MG63 (cell line): Measurements from ENCODE around the gene TMEM8B. TPM values are rescaled to one million over a fixed set of nuclear protein-coding genes. Genes with fewer than 3 reads are reported as not detected.
A peak's percentile ranks its signal among the peaks of the same experiment; 100 is the strongest.

ENCODE experiments used
- DNase-seq: peaks from one replicate; pipeline ENCODE4 v3.0.0-alpha.2; 2020
- H3K27me3 ChIP-seq: fragments of 250-450 bp; sonication (Bioruptor Pico); 2 replicates; pipeline ENCODE4 v1.5.1; 2020; ENCODE audit warnings: mild to moderate bottlenecking, moderate library complexity
- H3K36me3 ChIP-seq: fragments of 250-450 bp; sonication (Bioruptor Pico); 2 replicates; pipeline ENCODE4 v1.5.1; 2020; ENCODE audit warnings: mild to moderate bottlenecking, moderate library complexity
- H3K4me3 ChIP-seq: fragments of 250-450 bp; sonication (Bioruptor Pico); 2 replicates; pipeline ENCODE4 v1.5.1; 2020; ENCODE audit warnings: mild to moderate bottlenecking, moderate library complexity
- H3K9me3 ChIP-seq: fragments of 250-450 bp; sonication (Bioruptor Pico); 2 replicates; pipeline ENCODE4 v1.5.1; 2020; ENCODE audit warnings: mild to moderate bottlenecking, moderate library complexity
- total RNA-seq: library from RNA; depleted of rRNA; stranded (reverse); fragments of >200 nt; shearing (Covaris generic); gene quantifications from 2 replicates; pipeline ENCODE4 v1.2.3, GENCODE V29; 2014; ENCODE audit warnings: low replicate concordance

The TMEM8B gene
- total RNA-seq, 1 experiment from 2014 or later: 3.6 TPM

- H3K27me3 ChIP-seq: no peaks in the 10 kb centered on the region
- DNase-seq: peak; percentile 46
- H3K36me3 ChIP-seq: no peaks in the 10 kb centered on the region
- H3K9me3 ChIP-seq: no peaks in the 10 kb centered on the region
- H3K4me3 ChIP-seq: no peak overlapping the region
Observed at GRCh38 chr9:35827486-35827885, 1.5 kb upstream of the TMEM8B start.

- Histone ChIP-seq H3K4me3 (peak within 1 kb of the TSS; percentile 63), H3K9me3 (no peaks in the 10 kb centered on the region), H3K27me3 (no peaks in the 10 kb centered on the region), H3K36me3 (no peaks in the 10 kb centered on the region; the same call in 1 of the 2 replicates)
- peak; percentile 44 for DNase-seq
Observed at GRCh38 chr9:35828716-35829083, 328 bp upstream of the TMEM8B start, which contains the start of gene FAM221B. Gene FAM221B (minus strand): TSS chr9:35828732. CDS start chr9:35826161, 2,571 bp downstream.

GRCh38 chr9:35829764-35830096 is 702 bp downstream of the TMEM8B start:
- no peaks in the 10 kb centered on the region; the same call in 1 of the 2 replicates for H3K36me3 ChIP-seq
- DNase-seq: no peak
- peak overlapping the region; percentile 63 for H3K4me3 ChIP-seq
- no peaks in the 10 kb centered on the region for H3K27me3 ChIP-seq
- H3K9me3 ChIP-seq: no peaks in the 10 kb centered on the region

- no peak overlapping the region for H3K4me3 ChIP-seq
- H3K27me3 ChIP-seq: no peaks in the 10 kb centered on the region
- no peak for DNase-seq
- H3K36me3 ChIP-seq: peaks cover 9% of the 10 kb centered on the region
- H3K9me3 ChIP-seq: no peaks in the 10 kb centered on the region
Observed at GRCh38 chr9:35831040-35831439, 2.0 kb downstream of the TMEM8B start.

- H3K27me3 ChIP-seq: no peaks in the 10 kb centered on the region
- no peak for DNase-seq
- peaks cover 9% of the 10 kb centered on the region for H3K36me3 ChIP-seq
- H3K9me3 ChIP-seq: no peaks in the 10 kb centered on the region
- H3K4me3 ChIP-seq: no peak overlapping the region
Observed at GRCh38 chr9:35832814-35833213, 3.8 kb downstream of the TMEM8B start.

- H3K36me3 ChIP-seq: peaks cover 9% of the 10 kb centered on the region
- no peak for DNase-seq
- no peak overlapping the region for H3K4me3 ChIP-seq
- no peaks in the 10 kb centered on the region for H3K9me3 ChIP-seq
- H3K27me3 ChIP-seq: no peaks in the 10 kb centered on the region
Observed at GRCh38 chr9:35834260-35835215, 5.5 kb downstream of the TMEM8B start.

GRCh38 chr9:35835216-35835632 is 6.2 kb downstream of the TMEM8B start:
- H3K9me3 ChIP-seq: no peaks in the 10 kb centered on the region
- no peaks in the 10 kb centered on the region for H3K27me3 ChIP-seq
- no peak for DNase-seq
- H3K36me3 ChIP-seq: peaks cover 9% of the 10 kb centered on the region
- no peak overlapping the region for H3K4me3 ChIP-seq

- DNase-seq: no peak
- Histone ChIP-seq H3K36me3 (peaks cover 9% of the 10 kb centered on the region), H3K9me3 (no peaks in the 10 kb centered on the region), H3K27me3 (no peaks in the 10 kb centered on the region), H3K4me3 (no peak overlapping the region)
Observed at GRCh38 chr9:35835766-35836165, 6.7 kb downstream of the TMEM8B start.

- Histone ChIP-seq H3K27me3 (no peaks in the 10 kb centered on the region), H3K4me3 (no peak overlapping the region), H3K9me3 (no peaks in the 10 kb centered on the region), H3K36me3 (peaks cover 9% of the 10 kb centered on the region)
- DNase-seq: no peak
Observed at GRCh38 chr9:35836595-35836994, 7.6 kb downstream of the TMEM8B start.

- Histone ChIP-seq H3K9me3 (no peaks in the 10 kb centered on the region), H3K36me3 (peaks cover 15% of the 10 kb centered on the region), H3K27me3 (no peaks in the 10 kb centered on the region), H3K4me3 (no peak overlapping the region)
- no peak for DNase-seq
Observed at GRCh38 chr9:35839926-35840325, 10.9 kb downstream of the TMEM8B start.

GRCh38 chr9:35840881-35841644 is 12.0 kb downstream of the TMEM8B start:
- DNase-seq: no peak
- no peaks in the 10 kb centered on the region for H3K9me3 ChIP-seq
- H3K27me3 ChIP-seq: no peaks in the 10 kb centered on the region
- no peak overlapping the region for H3K4me3 ChIP-seq
- peaks cover 6% of the 10 kb centered on the region for H3K36me3 ChIP-seq

GRCh38 chr9:35841645-35841900 is 12.5 kb downstream of the TMEM8B start:
- H3K27me3 ChIP-seq: no peaks in the 10 kb centered on the region
- DNase-seq: no peak
- H3K4me3 ChIP-seq: no peak overlapping the region
- no peaks in the 10 kb centered on the region for H3K9me3 ChIP-seq
- peaks cover 6% of the 10 kb centered on the region; the same call in 1 of the 2 replicates for H3K36me3 ChIP-seq

- no peak for DNase-seq
- H3K27me3 ChIP-seq: no peaks in the 10 kb centered on the region
- peaks cover 11% of the 10 kb centered on the region for H3K36me3 ChIP-seq
- no peak overlapping the region for H3K4me3 ChIP-seq
- H3K9me3 ChIP-seq: no peaks in the 10 kb centered on the region
Observed at GRCh38 chr9:35842020-35842745, 13.2 kb downstream of the TMEM8B start.

GRCh38 chr9:35842795-35843194 is 13.8 kb downstream of the TMEM8B start:
- H3K4me3 ChIP-seq: no peak overlapping the region
- no peaks in the 10 kb centered on the region for H3K9me3 ChIP-seq
- H3K36me3 ChIP-seq: peaks cover 15% of the 10 kb centered on the region
- DNase-seq: no peak
- no peaks in the 10 kb centered on the region for H3K27me3 ChIP-seq

- H3K9me3 ChIP-seq: no peaks in the 10 kb centered on the region
- no peak overlapping the region for H3K4me3 ChIP-seq
- no peaks in the 10 kb centered on the region for H3K27me3 ChIP-seq
- H3K36me3 ChIP-seq: peaks cover 17% of the 10 kb centered on the region
- DNase-seq: peak; percentile 86
Observed at GRCh38 chr9:35844628-35845270, 15.7 kb downstream of the TMEM8B start.

- Histone ChIP-seq H3K4me3 (no peak overlapping the region), H3K36me3 (peaks cover 17% of the 10 kb centered on the region), H3K27me3 (no peaks in the 10 kb centered on the region), H3K9me3 (no peaks in the 10 kb centered on the region)
- DNase-seq: no peak
Observed at GRCh38 chr9:35845824-35846771, 17.1 kb downstream of the TMEM8B start.
